ENCODE data around the gene CLPSL1. TPM values are rescaled to one million over a fixed set of nuclear protein-coding genes. Genes with fewer than 3 reads are reported as not detected.

The CLPSL1 gene
- total and polyA plus RNA-seq, 2 of the 4 experiments (the other 2 are of a cell fraction): not detected

GRCh38 chr6:35737413-35738211 is 43.2 kb upstream of the CLPSL1 start:
- no peak overlapping the region for H3K18ac ChIP-seq (ENCODE audit: low read depth, low read length)
- ChIA-PET CTCF (interaction anchor here (0.5 to 2.1 kb wide), 11 partner anchors 27 to 220 kb away, joined by 3 to 12 read pairs (median 5); no protein-coding TSS in a partner anchor), POLR2A (ENCODE audit: unreplicated experiment) (no interaction called here)
- no peak overlapping the region for H2BK5ac ChIP-seq (ENCODE audit: low read depth, low read length, poor library complexity, severe bottlenecking)
- peak; percentile 87 for ATAC-seq (ENCODE audit: low read depth)
- dilution Hi-C loops (cut with HindIII; ENCODE audit: low sequenced_read_pairs, unreplicated experiment) (no loop called here), intact Hi-C loops (cut with micrococcal nuclease) (loop anchor here (1.0 to 2.0 kb wide), 4 partner anchors 53 to 358 kb away; no protein-coding TSS in a partner anchor), in situ Hi-C loops (cut with MboI; ENCODE audit: low sequenced_read_pairs) (loop anchor here (5.0 to 25.0 kb wide), 3 partner anchors 155 to 425 kb away; no protein-coding TSS in a partner anchor)
- WGBS, 2 experiments (ENCODE audit: extremely low coverage in 2 of 2, insufficient read length in 1 of 2): 30% methylated on average over 2 of the region's 16 CpGs; no CpG with 5 or more reads in 1 of the 2 experiments
- no peak overlapping the region for H3K4me2 ChIP-seq (ENCODE audit: low read depth, low read length)
- peak; percentile 87 for DNase-seq
- H3K9ac ChIP-seq (ENCODE audit: low read depth, low read length): no peak overlapping the region
- no peaks in the 10 kb centered on the region for H4K20me1 ChIP-seq (ENCODE audit: insufficient read depth, low read length)
- H3K4me1 ChIP-seq (ENCODE audit: control insufficient read depth, insufficient read depth, low read length): no peaks in the 10 kb centered on the region
- no peak overlapping the region for H2BK15ac ChIP-seq (ENCODE audit: low read depth, low read length)
- peaks cover 2% of the 10 kb centered on the region; the same call in 1 of the 2 replicates for H3K9me1 ChIP-seq (ENCODE audit: insufficient read depth, low read length)
- no peak overlapping the region for H2AK9ac ChIP-seq (replicated peaks; ENCODE audit: low read depth, low read length, poor library complexity)
- H3K27ac ChIP-seq (ENCODE audit: insufficient read depth, low read length): no peak overlapping the region
- BruUV-seq (replicated peaks): no TSS peak
- no peaks in the 10 kb centered on the region for H3K79me1 ChIP-seq (ENCODE audit: low read depth in 1 of 2, low read length in 2 of 2)
- no peak overlapping the region for H4K8ac ChIP-seq (ENCODE audit: low read depth in 2 of 2, low read length in 2 of 2)
- H4K91ac ChIP-seq (ENCODE audit: insufficient read depth, low read depth, low read length): no peak overlapping the region
- no peak overlapping the region; the same call in 1 of the 2 replicates for H2AK5ac ChIP-seq (ENCODE audit: low read depth, low read length)
- peak overlapping the region; percentile 61 for H2AFZ ChIP-seq (replicated peaks; ENCODE audit: low read length, poor library complexity)
- H3K4me3 ChIP-seq (ENCODE audit: insufficient read depth, low read depth, low read length): no peak overlapping the region
- H3K36me3 ChIP-seq (ENCODE audit: control insufficient read depth, insufficient read depth, low read length): no peaks in the 10 kb centered on the region
- no peak overlapping the region for H2BK20ac ChIP-seq (ENCODE audit: low read depth, low read length)
- TF ChIP-seq CEBPB (IDR thresholded peaks at IDR 0.05; ENCODE audit: low read depth, low read length) (peak; percentile 98), RAD21 (IDR thresholded peaks at IDR 0.05; ENCODE audit: low read length) (peak; percentile 93), CTCF (conservative IDR thresholded peaks at IDR 0.05; ENCODE audit: low read depth, low read length) (peak; percentile 91), MAZ (IDR thresholded peaks at IDR 0.05; ENCODE audit: borderline replicate concordance, low read depth, low read length) (no peak), SMC3 (IDR thresholded peaks at IDR 0.05; ENCODE audit: low read depth, low read length) (peak; percentile 94), POLR2A (IDR thresholded peaks at IDR 0.05; ENCODE audit: low read depth, low read length) (no peak)
- H3K27me3 ChIP-seq (ENCODE audit: control insufficient read depth, insufficient read depth, low read length): peaks cover 1% of the 10 kb centered on the region; the same call in 1 of the 2 replicates
- no peak overlapping the region for H4K5ac ChIP-seq (ENCODE audit: low read depth, low read length)
- no peaks in the 10 kb centered on the region for H3K9me3 ChIP-seq (ENCODE audit: control insufficient read depth, insufficient read depth, low read length)
- no peak overlapping the region for H3K56ac ChIP-seq (ENCODE audit: extremely low read depth, insufficient read depth, low read length)
- H3K23ac ChIP-seq (ENCODE audit: low read depth, low read length): no peak overlapping the region
- no peak overlapping the region for H3K14ac ChIP-seq (replicated peaks; ENCODE audit: low read depth, low read length)
- H2BK120ac ChIP-seq (ENCODE audit: low read depth, low read length): no peak overlapping the region
- H3K4ac ChIP-seq (ENCODE audit: low read depth, low read length): no peak overlapping the region
